Gastroesophageal sphincter (tissue), 3 donors: ENCODE measurements around the gene EFR3B.

Experiments
- EP300 ChIP-seq: sonication (generic); formaldehyde crosslinking; IDR thresholded peaks from one replicate; pipeline ENCODE4 v1.6.1; 2017; ENCODE audit warnings: antibody characterized with exemption, mild to moderate bottlenecking
- POLR2A ChIP-seq, 2 donors: fragments of 450-650 bp; IDR thresholded peaks; one replicate each; pipeline ENCODE4 v1.6.1; 2017; ENCODE audit warnings: antibody characterized with exemption in 2 of 2, mild to moderate bottlenecking in 2 of 2, moderate library complexity in 1 of 2
- POLR2AphosphoS5 ChIP-seq: sonication (generic); formaldehyde crosslinking; IDR thresholded peaks from one replicate; pipeline ENCODE4 v1.6.1; 2017; ENCODE audit warnings: antibody characterized with exemption
- TF ChIP-seq, protein P1 (sequence below), 4 experiments: fragments of 200-600 bp in 2 of 4; fragments of 450-650 bp in 2 of 4; sonication (generic) in 1 of 4; IDR thresholded peaks; one replicate each; pipeline ENCODE4 v1.5.1; 2017 to 2019; ENCODE audit warnings: antibody characterized with exemption in 4 of 4, mild to moderate bottlenecking in 2 of 4, moderate library complexity in 2 of 4

DNA sequence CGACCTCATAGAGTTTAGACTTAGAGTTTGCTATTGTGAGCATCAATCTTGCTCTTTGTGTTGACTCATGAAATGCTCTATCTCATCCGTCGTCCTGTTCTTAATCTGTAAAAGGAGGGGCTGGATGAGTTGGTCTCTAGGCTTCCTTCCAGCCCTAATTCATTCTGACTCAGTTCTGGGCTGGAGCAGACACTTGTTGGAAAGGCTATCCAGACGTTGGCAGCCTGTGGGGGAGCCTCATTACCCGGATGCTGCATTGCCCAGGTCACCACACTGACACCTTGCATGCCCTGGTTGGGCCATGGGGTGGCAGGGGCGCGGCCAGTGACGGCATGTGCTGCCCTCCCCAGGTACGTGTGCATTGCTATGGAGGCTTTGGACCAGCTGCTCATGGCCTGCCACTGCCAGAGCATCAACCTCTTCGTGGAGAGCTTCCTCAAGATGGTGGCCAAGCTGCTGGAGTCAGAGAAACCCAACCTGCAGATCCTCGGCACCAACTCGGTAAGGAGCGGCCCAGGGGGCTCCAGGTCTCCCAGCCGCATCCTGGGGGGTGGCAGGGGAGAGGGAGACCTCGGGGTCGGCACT is 61.5 kb downstream of the EFR3B start:
- TF ChIP-seq POLR2AphosphoS5 (no peak), POLR2A (IDR thresholded peaks at IDR 0.05) (no peak), EP300 (no peak)
- TF ChIP-seq, protein P1, sequence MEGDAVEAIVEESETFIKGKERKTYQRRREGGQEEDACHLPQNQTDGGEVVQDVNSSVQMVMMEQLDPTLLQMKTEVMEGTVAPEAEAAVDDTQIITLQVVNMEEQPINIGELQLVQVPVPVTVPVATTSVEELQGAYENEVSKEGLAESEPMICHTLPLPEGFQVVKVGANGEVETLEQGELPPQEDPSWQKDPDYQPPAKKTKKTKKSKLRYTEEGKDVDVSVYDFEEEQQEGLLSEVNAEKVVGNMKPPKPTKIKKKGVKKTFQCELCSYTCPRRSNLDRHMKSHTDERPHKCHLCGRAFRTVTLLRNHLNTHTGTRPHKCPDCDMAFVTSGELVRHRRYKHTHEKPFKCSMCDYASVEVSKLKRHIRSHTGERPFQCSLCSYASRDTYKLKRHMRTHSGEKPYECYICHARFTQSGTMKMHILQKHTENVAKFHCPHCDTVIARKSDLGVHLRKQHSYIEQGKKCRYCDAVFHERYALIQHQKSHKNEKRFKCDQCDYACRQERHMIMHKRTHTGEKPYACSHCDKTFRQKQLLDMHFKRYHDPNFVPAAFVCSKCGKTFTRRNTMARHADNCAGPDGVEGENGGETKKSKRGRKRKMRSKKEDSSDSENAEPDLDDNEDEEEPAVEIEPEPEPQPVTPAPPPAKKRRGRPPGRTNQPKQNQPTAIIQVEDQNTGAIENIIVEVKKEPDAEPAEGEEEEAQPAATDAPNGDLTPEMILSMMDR (IDR thresholded peaks at IDR 0.05): no peak
